OCI-LY7 (cell line): ENCODE data around the gene PSMD1.

Experiments used
- CTCF ChIP-seq: fragments of 200-600 bp; sonication (generic); conservative IDR thresholded peaks from 2 replicates; pipeline ENCODE4 v1.5.1; 2014; ENCODE audit warnings: mild to moderate bottlenecking, antibody characterized with exemption, low read length, moderate library complexity, mixed read lengths
- EZH2phosphoT487 ChIP-seq: fragments of 200-600 bp; sonication (generic); IDR thresholded peaks from 2 replicates; pipeline ENCODE4 v1.6.1; 2018; ENCODE audit warnings: low read depth, borderline replicate concordance, mild to moderate bottlenecking, mixed run types, antibody characterized with exemption, low read length, moderate library complexity, mixed read lengths

- no peak for TF ChIP-seq CTCF
- TF ChIP-seq EZH2phosphoT487: no peak
These were observed 46.1 kb downstream of the PSMD1 start for GRCh38 chr2:231102772-231103171.
